SK-N-SH treated with all-trans-retinoic acid at 6 μM for 48 hours (cell line): ENCODE data around the gene ZNF664.

Experiments used
- ATAC-seq: fragments of 200-7000 bp; cut with Tn5 transposase; 3 replicates; pipeline ENCODE4 v1.9.1; 2020; ENCODE audit warnings: mild to moderate bottlenecking, moderate library complexity
- ARNTL ChIP-seq: fragments of 450-650 bp; formaldehyde crosslinking; IDR thresholded peaks from 2 replicates; pipeline ENCODE4 v1.5.0; 2020; ENCODE audit warnings: low read depth, mild to moderate bottlenecking, moderate library complexity, borderline replicate concordance
- CSDC2 ChIP-seq: fragments of 250-450 bp; sonication (Bioruptor Pico); IDR thresholded peaks from 2 replicates; pipeline ENCODE4 v1.5.0; 2020; ENCODE audit warnings: mild to moderate bottlenecking, moderate library complexity
- ESRRG ChIP-seq: fragments of 250-450 bp; sonication (Bioruptor Pico); IDR thresholded peaks from 2 replicates; pipeline ENCODE4 v1.6.1; 2021; ENCODE audit warnings: mild to moderate bottlenecking
- ISL1 ChIP-seq: fragments of 250-450 bp; sonication (Bioruptor Pico); IDR thresholded peaks from 2 replicates; pipeline ENCODE4 v2.1.2; 2022; ENCODE audit warnings: mild to moderate bottlenecking, moderate library complexity
- OSR1 ChIP-seq: fragments of 250-450 bp; sonication (Bioruptor Pico); IDR thresholded peaks from 2 replicates; pipeline ENCODE4 v1.8.0; 2022; ENCODE audit warnings: moderate library complexity, mild to moderate bottlenecking, inconsistent platforms
- PPARA ChIP-seq: fragments of 250-450 bp; sonication (Bioruptor Pico); IDR thresholded peaks from 2 replicates; pipeline ENCODE4 v1.5.0; 2020; ENCODE audit warnings: mild to moderate bottlenecking, borderline replicate concordance
- RARB ChIP-seq: fragments of 250-450 bp; sonication (Bioruptor Pico); IDR thresholded peaks from 2 replicates; pipeline ENCODE4 v1.8.0; 2021; ENCODE audit warnings: mild to moderate bottlenecking, moderate library complexity
- SNAI2 ChIP-seq: fragments of 250-450 bp; sonication (Bioruptor Pico); IDR thresholded peaks from 2 replicates; pipeline ENCODE4 v1.5.0; 2020; ENCODE audit warnings: mild to moderate bottlenecking, moderate library complexity
- TOX ChIP-seq: fragments of 250-450 bp; sonication (Bioruptor Pico); IDR thresholded peaks from 2 replicates; pipeline ENCODE4 v1.8.0; 2021; ENCODE audit warnings: mild to moderate bottlenecking, moderate library complexity, borderline replicate concordance
- ZC3H10 ChIP-seq: fragments of 250-450 bp; sonication (Bioruptor Pico); IDR thresholded peaks from 2 replicates; pipeline ENCODE4 v1.5.1; 2021; ENCODE audit warnings: mild to moderate bottlenecking, moderate library complexity
- ZFP3 ChIP-seq: fragments of 250-450 bp; sonication (Bioruptor Pico); IDR thresholded peaks from 2 replicates; pipeline ENCODE4 v1.5.0; 2020; ENCODE audit warnings: mild to moderate bottlenecking, moderate library complexity
- ZNF565 ChIP-seq: fragments of 450-650 bp; formaldehyde crosslinking; conservative IDR thresholded peaks from 2 replicates; pipeline ENCODE4 v1.5.0; 2020; ENCODE audit warnings: low read depth, mild to moderate bottlenecking, moderate library complexity
- ZNF70 ChIP-seq: fragments of 450-650 bp; formaldehyde crosslinking; IDR thresholded peaks from 2 replicates; pipeline ENCODE4 v1.5.0; 2020; ENCODE audit warnings: mild to moderate bottlenecking, moderate library complexity
- ZNF8 ChIP-seq: fragments of 450-650 bp; formaldehyde crosslinking; IDR thresholded peaks from 2 replicates; pipeline ENCODE4 v1.5.0; 2020; ENCODE audit warnings: mild to moderate bottlenecking, moderate library complexity
- TF ChIP-seq, protein P1 (sequence below): fragments of 250-450 bp; sonication (Bioruptor Pico); IDR thresholded peaks from 2 replicates; pipeline ENCODE4 v1.5.1; 2020; ENCODE audit warnings: low read depth, mild to moderate bottlenecking, moderate library complexity
- TF ChIP-seq, protein P2 (sequence below): fragments of 250-450 bp; sonication (Bioruptor Pico); IDR thresholded peaks from 2 replicates; pipeline ENCODE4 v1.8.0; 2020; ENCODE audit warnings: mild to moderate bottlenecking, moderate library complexity, borderline replicate concordance
- TF ChIP-seq, protein P3 (sequence below): fragments of 250-450 bp; sonication (Bioruptor Pico); IDR thresholded peaks from 2 replicates; pipeline ENCODE4 v1.8.0; 2021; ENCODE audit warnings: low read depth, mild to moderate bottlenecking, moderate library complexity, borderline replicate concordance
- TF ChIP-seq, protein P4 (sequence below): fragments of 250-450 bp; sonication (Bioruptor Pico); IDR thresholded peaks from 2 replicates; pipeline ENCODE4 v1.5.0; 2020; ENCODE audit warnings: mild to moderate bottlenecking, moderate library complexity

The ZNF664 gene

DNA sequence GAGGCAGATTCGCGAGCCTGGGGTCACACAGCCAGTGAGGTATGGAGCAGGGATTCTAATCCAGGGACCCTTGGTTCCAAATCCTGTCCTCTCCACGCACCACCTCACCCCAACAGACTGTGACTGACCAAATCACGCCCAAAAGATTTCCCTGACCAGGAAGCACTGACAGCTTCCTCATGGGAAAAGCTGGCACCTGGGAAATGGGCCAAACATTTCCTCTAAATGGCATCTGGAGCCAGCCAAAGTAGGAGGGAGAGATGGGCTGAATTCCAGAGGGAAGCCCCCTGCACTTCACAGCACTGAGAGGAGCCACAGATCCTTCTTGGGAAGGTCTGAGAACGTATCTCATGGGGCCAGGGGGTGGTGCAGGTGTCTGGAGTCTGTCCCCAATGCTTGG, 29.2 kb upstream of the ZNF664 start:
- TF ChIP-seq PPARA (CRISPR knock-in tag) (no peak), OSR1 (no peak), ZNF8 (CRISPR knock-in tag) (no peak), ZNF70 (CRISPR knock-in tag) (no peak), ZC3H10 (no peak), ESRRG (CRISPR knock-in tag) (no peak), ZFP3 (CRISPR knock-in tag) (no peak), ZNF565 (CRISPR knock-in tag) (no peak), RARB (CRISPR knock-in tag) (no peak)
- TF ChIP-seq, protein P1, sequence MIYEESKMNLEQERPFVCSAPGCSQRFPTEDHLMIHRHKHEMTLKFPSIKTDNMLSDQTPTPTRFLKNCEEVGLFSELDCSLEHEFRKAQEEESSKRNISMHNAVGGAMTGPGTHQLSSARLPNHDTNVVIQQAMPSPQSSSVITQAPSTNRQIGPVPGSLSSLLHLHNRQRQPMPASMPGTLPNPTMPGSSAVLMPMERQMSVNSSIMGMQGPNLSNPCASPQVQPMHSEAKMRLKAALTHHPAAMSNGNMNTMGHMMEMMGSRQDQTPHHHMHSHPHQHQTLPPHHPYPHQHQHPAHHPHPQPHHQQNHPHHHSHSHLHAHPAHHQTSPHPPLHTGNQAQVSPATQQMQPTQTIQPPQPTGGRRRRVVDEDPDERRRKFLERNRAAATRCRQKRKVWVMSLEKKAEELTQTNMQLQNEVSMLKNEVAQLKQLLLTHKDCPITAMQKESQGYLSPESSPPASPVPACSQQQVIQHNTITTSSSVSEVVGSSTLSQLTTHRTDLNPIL (CRISPR knock-in tag): no peak
- TF ChIP-seq, protein P2, sequence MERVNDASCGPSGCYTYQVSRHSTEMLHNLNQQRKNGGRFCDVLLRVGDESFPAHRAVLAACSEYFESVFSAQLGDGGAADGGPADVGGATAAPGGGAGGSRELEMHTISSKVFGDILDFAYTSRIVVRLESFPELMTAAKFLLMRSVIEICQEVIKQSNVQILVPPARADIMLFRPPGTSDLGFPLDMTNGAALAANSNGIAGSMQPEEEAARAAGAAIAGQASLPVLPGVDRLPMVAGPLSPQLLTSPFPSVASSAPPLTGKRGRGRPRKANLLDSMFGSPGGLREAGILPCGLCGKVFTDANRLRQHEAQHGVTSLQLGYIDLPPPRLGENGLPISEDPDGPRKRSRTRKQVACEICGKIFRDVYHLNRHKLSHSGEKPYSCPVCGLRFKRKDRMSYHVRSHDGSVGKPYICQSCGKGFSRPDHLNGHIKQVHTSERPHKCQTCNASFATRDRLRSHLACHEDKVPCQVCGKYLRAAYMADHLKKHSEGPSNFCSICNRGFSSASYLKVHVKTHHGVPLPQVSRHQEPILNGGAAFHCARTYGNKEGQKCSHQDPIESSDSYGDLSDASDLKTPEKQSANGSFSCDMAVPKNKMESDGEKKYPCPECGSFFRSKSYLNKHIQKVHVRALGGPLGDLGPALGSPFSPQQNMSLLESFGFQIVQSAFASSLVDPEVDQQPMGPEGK: no peak
- TF ChIP-seq, protein P3, sequence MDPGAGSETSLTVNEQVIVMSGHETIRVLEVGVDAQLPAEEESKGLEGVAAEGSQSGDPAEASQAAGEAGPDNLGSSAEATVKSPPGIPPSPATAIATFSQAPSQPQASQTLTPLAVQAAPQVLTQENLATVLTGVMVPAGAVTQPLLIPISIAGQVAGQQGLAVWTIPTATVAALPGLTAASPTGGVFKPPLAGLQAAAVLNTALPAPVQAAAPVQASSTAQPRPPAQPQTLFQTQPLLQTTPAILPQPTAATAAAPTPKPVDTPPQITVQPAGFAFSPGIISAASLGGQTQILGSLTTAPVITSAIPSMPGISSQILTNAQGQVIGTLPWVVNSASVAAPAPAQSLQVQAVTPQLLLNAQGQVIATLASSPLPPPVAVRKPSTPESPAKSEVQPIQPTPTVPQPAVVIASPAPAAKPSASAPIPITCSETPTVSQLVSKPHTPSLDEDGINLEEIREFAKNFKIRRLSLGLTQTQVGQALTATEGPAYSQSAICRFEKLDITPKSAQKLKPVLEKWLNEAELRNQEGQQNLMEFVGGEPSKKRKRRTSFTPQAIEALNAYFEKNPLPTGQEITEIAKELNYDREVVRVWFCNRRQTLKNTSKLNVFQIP (CRISPR knock-in tag): no peak
- ATAC-seq: no peak

DNA sequence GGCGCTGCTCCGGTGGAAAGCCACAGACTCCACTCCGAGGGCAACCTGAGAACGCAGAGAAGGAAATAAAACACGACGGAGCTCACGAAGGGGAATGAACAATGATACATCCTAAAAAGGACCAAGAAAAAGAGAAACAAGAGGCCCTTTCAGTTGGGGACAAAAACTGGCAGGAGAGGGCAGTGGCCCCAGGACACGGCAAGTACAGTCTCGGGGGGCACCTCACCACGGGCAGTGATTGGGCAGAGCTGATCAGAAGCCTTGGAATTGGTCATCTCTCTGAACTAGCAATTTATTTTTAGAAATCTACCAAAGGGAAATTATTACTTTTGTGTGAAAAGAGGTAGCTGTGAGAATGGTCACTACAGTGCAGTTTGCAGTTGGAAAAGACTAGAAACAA, 28.3 kb upstream of the ZNF664 start:
- no peak for ATAC-seq
- TF ChIP-seq ESRRG (CRISPR knock-in tag) (no peak), SNAI2 (no peak), ZNF8 (CRISPR knock-in tag) (no peak), ISL1 (CRISPR knock-in tag) (no peak), ARNTL (no peak), CSDC2 (CRISPR knock-in tag) (no peak), ZNF70 (CRISPR knock-in tag) (no peak), OSR1 (no peak)
- TF ChIP-seq, protein P3 (CRISPR knock-in tag): no peak
- TF ChIP-seq, protein P2: no peak

DNA sequence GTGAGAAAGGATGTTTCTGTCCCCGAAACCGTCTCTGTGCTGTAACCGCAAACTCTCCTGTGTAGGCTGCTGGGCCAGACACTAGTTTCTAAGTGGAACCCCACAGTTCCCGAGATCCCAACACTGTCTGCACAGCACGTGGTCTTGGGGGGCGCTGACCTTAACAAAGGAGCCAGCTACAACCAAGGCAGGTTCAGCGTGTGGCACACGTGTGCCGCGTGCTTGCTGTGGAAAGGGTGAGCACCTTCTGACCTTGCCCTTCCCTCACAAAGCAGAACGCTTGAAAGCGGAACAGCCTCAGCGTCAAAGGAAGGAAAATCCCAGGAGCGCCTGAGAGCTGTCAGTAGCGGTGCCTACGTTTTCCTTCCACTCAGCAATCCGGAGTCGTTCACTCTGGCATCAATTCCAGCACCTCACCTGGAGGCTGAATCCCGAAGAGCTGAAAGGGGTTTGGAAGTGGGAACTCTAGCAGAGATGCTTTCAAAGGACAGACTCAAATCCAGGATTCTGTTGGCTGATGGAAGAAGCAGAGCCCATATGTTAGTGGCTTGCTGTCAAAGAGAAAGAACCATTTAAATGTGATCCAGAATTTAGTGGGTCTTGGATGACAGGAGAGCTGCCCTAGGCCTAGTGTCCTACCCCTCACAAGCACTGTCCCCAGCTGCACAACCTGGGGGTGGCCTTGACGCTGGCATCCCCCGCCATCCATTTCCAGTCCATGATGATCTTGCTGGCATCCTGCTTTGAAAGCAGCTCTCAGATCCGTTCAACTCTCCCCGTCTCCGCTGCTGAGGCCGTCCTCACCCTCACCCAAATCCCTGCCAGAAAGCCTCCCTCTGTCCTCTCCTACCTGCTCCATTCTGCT, 27.5 kb upstream of the ZNF664 start:
- ATAC-seq: no peak
- TF ChIP-seq, protein P3 (CRISPR knock-in tag): no peak
- TF ChIP-seq, protein P2: no peak
- TF ChIP-seq, protein P4, sequence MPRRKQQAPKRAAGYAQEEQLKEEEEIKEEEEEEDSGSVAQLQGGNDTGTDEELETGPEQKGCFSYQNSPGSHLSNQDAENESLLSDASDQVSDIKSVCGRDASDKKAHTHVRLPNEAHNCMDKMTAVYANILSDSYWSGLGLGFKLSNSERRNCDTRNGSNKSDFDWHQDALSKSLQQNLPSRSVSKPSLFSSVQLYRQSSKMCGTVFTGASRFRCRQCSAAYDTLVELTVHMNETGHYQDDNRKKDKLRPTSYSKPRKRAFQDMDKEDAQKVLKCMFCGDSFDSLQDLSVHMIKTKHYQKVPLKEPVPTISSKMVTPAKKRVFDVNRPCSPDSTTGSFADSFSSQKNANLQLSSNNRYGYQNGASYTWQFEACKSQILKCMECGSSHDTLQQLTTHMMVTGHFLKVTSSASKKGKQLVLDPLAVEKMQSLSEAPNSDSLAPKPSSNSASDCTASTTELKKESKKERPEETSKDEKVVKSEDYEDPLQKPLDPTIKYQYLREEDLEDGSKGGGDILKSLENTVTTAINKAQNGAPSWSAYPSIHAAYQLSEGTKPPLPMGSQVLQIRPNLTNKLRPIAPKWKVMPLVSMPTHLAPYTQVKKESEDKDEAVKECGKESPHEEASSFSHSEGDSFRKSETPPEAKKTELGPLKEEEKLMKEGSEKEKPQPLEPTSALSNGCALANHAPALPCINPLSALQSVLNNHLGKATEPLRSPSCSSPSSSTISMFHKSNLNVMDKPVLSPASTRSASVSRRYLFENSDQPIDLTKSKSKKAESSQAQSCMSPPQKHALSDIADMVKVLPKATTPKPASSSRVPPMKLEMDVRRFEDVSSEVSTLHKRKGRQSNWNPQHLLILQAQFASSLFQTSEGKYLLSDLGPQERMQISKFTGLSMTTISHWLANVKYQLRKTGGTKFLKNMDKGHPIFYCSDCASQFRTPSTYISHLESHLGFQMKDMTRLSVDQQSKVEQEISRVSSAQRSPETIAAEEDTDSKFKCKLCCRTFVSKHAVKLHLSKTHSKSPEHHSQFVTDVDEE (CRISPR knock-in tag): no peak
- no peak for TF ChIP-seq TOX (CRISPR knock-in tag)
